ENCODE measurements around the gene XPO6.

- TF ChIP-seq CTCF (conservative IDR thresholded peaks at IDR 0.05; ENCODE audit: low read depth, low read length): no peak
- TF ChIP-seq EZH2 (IDR thresholded peaks at IDR 0.05; ENCODE audit: low read length, unreplicated experiment): no peak
- TF ChIP-seq EZH2phosphoT487 (IDR thresholded peaks at IDR 0.05; ENCODE audit: borderline replicate concordance, low read length): no peak
These were observed 149.4 kb downstream of the XPO6 start for GRCh38 chr16:28062261-28062846.

Data from PC-3 (cell line).